OCI-LY3 (cell line): Measurements from ENCODE around the gene RNF4.
A peak's percentile ranks its signal among the peaks of the same experiment; 100 is the strongest.

Source experiments
- H2AFZ ChIP-seq: fragments of 200-600, 300-600 bp; shearing (Covaris generic); 2 replicates; pipeline ENCODE4 v1.6.0; 2014; ENCODE audit warnings: antibody characterized with exemption, low read depth, low read length
- H3K27ac ChIP-seq: fragments of 200-600, 300-600 bp; sonication (generic); 2 replicates; pipeline ENCODE4 v1.5.1; 2014; ENCODE audit warnings: mild to moderate bottlenecking, low read length, moderate library complexity, mixed read lengths
- H3K27me3 ChIP-seq: fragments of 200-600, 300-600 bp; sonication (generic); 2 replicates; pipeline ENCODE4 v1.6.1; 2014; ENCODE audit warnings: low read depth, low read length, mixed read lengths
- H3K36me3 ChIP-seq: fragments of 200-600, 300-600 bp; sonication (generic); replicated peaks from 2 replicates; pipeline ENCODE3; 2014; ENCODE audit warnings: low read depth, low read length, mixed read lengths
- H3K4me1 ChIP-seq: fragments of 300-600, 200-600 bp; sonication (generic); 2 replicates; pipeline ENCODE4 v1.6.1; 2014; ENCODE audit warnings: low read length, mixed read lengths
- H3K4me2 ChIP-seq: fragments of 200-600, 300-600 bp; sonication (generic); 2 replicates; pipeline ENCODE4 v1.6.1; 2014; ENCODE audit warnings: low read length, mixed read lengths
- H3K4me3 ChIP-seq: fragments of 300-600, 200-600 bp; sonication (generic); 2 replicates; pipeline ENCODE4 v1.5.1; 2014; ENCODE audit warnings: antibody characterized with exemption, mild to moderate bottlenecking, low read length, moderate library complexity
- H3K79me2 ChIP-seq: fragments of 300-600, 200-600 bp; shearing (Covaris generic); 2 replicates; pipeline ENCODE4 v1.6.1; 2014; ENCODE audit warnings: mild to moderate bottlenecking, low read length, mixed read lengths
- H3K9ac ChIP-seq: fragments of 300-600, 200-600 bp; shearing (Covaris generic); 2 replicates; pipeline ENCODE4 v1.6.0; 2014; ENCODE audit warnings: mild to moderate bottlenecking, low read length, moderate library complexity
- H3K9me3 ChIP-seq: fragments of 200-600, 300-600 bp; shearing (Covaris generic); 2 replicates; pipeline ENCODE4 v1.6.1; 2014; ENCODE audit warnings: low read length, mixed read lengths; ENCODE audit not compliant: insufficient read depth
- H4K20me1 ChIP-seq: fragments of 200-600, 300-600 bp; sonication (generic); 2 replicates; pipeline ENCODE4 v1.6.1; 2016; ENCODE audit warnings: low read length, mixed read lengths; ENCODE audit not compliant: insufficient read depth
- EZH2phosphoT487 ChIP-seq: fragments of 200-600 bp; shearing (Covaris generic); IDR thresholded peaks from 2 replicates; pipeline ENCODE4 v1.6.1; 2018; ENCODE audit warnings: antibody characterized with exemption, mixed run types, low read depth
- TF ChIP-seq, protein P1 (sequence below): fragments of 200-600, 300-600 bp; sonication (generic); IDR thresholded peaks from 2 replicates; pipeline ENCODE4 v1.5.1; 2014; ENCODE audit warnings: antibody characterized with exemption, low read length, low read depth

The RNF4 gene

GRCh38 chr4:2461246-2461960, 7.5 kb upstream of the RNF4 start:
- Histone ChIP-seq H3K27me3 (no peaks in the 10 kb centered on the region), H3K79me2 (no peaks in the 10 kb centered on the region), H3K36me3 (no peaks in the 10 kb centered on the region), H2AFZ (no peak overlapping the region), H3K4me3 (no peak overlapping the region), H3K9ac (no peak overlapping the region), H3K4me1 (no peaks in the 10 kb centered on the region; the same call in 1 of the 2 replicates), H3K27ac (no peak overlapping the region), H4K20me1 (no peaks in the 10 kb centered on the region), H3K4me2 (0 out of 2 replicates have a peak overlapping the region, but pooled peaks have one; percentile 94), H3K9me3 (no peaks in the 10 kb centered on the region)
- TF ChIP-seq EZH2phosphoT487: no peak
- TF ChIP-seq, protein P1, sequence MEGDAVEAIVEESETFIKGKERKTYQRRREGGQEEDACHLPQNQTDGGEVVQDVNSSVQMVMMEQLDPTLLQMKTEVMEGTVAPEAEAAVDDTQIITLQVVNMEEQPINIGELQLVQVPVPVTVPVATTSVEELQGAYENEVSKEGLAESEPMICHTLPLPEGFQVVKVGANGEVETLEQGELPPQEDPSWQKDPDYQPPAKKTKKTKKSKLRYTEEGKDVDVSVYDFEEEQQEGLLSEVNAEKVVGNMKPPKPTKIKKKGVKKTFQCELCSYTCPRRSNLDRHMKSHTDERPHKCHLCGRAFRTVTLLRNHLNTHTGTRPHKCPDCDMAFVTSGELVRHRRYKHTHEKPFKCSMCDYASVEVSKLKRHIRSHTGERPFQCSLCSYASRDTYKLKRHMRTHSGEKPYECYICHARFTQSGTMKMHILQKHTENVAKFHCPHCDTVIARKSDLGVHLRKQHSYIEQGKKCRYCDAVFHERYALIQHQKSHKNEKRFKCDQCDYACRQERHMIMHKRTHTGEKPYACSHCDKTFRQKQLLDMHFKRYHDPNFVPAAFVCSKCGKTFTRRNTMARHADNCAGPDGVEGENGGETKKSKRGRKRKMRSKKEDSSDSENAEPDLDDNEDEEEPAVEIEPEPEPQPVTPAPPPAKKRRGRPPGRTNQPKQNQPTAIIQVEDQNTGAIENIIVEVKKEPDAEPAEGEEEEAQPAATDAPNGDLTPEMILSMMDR: no peak

GRCh38 chr4:2462218-2462991, 6.5 kb upstream of the RNF4 start:
- Histone ChIP-seq H3K79me2 (no peaks in the 10 kb centered on the region; the same call in 1 of the 2 replicates), H2AFZ (peak overlapping the region; percentile 68; the same call in 1 of the 2 replicates), H3K9me3 (no peaks in the 10 kb centered on the region), H3K36me3 (no peaks in the 10 kb centered on the region), H3K27ac (no peak overlapping the region), H3K9ac (peak overlapping the region; percentile 50), H3K4me2 (peak overlapping the region; percentile 94), H3K4me3 (peak overlapping the region; percentile 80), H3K4me1 (no peaks in the 10 kb centered on the region; the same call in 1 of the 2 replicates), H3K27me3 (no peaks in the 10 kb centered on the region), H4K20me1 (no peaks in the 10 kb centered on the region)
- TF ChIP-seq, protein P1: peak; percentile 43
- TF ChIP-seq EZH2phosphoT487: no peak

DNA sequence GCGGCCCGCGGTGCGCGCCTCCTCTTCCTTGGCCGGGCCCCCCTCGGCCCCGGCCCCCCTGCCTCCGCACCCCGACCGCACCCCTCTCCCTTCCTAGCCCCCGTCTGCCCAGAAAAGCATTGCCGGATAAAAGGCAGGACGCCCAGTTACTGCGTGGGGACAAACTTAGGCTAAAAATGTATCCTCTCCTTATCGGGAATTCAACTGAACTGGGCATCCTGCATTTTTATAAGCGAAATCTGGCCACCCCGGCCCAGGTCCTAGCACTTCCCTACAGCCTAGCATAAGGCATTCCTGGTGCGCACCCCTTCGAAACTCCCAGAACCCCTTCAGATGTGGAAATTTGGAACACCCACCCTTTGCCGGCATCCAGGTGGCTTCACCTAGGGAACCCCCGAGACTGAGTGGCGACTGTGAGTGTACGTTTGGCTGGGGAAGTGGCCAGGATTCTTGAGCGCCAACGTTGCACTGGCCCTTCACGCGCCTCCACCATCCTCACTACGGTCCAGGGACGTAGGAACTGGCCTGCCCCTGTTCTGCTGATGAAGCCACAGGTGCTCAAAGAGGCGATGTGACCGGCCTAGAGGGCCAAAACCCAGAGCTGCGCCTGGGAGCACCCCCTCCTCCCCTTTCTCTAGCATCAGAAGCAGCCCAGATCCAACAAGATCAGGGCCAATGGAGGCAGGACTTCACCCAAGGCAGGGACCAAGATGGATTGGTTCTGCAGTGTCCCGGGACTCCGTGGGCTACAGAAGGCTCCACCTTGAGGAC, 5.7 kb upstream of the RNF4 start:
- peak overlapping the region; percentile 94 for H3K4me2 ChIP-seq
- H3K36me3 ChIP-seq: no peaks in the 10 kb centered on the region
- H3K9ac ChIP-seq: peak overlapping the region; percentile 50
- H4K20me1 ChIP-seq: no peaks in the 10 kb centered on the region
- H3K27me3 ChIP-seq: no peaks in the 10 kb centered on the region
- peak overlapping the region; percentile 80 for H3K4me3 ChIP-seq
- H3K27ac ChIP-seq: no peak overlapping the region
- no peaks in the 10 kb centered on the region for H3K9me3 ChIP-seq
- H2AFZ ChIP-seq: 0 out of 2 replicates have a peak overlapping the region, but pooled peaks have one; percentile 62
- H3K4me1 ChIP-seq: peaks cover 4% of the 10 kb centered on the region; the same call in 1 of the 2 replicates
- H3K79me2 ChIP-seq: peaks cover 8% of the 10 kb centered on the region
- TF ChIP-seq, protein P1: no peak
- no peak for TF ChIP-seq EZH2phosphoT487
